PFSK-1 (cell line): ENCODE measurements around the gene STAG3.

Source experiments
- FOXP2 ChIP-seq: optimal IDR thresholded peaks from 2 replicates; pipeline ENCODE3; 2011; ENCODE audit warnings: borderline replicate concordance, control low read depth, inconsistent platforms; ENCODE audit not compliant: insufficient read depth; ENCODE audit errors: extremely low read length, extremely low read depth
- POLR2AphosphoS5 ChIP-seq: IDR thresholded peaks from 2 replicates; pipeline ENCODE4 v1.6.1; 2012; ENCODE audit warnings: low read depth, mild to moderate bottlenecking, control low read depth, low read length, moderate library complexity
- SIN3A ChIP-seq: IDR thresholded peaks from 2 replicates; pipeline ENCODE4 v1.6.1; 2012; ENCODE audit warnings: mild to moderate bottlenecking, low read length, moderate library complexity, borderline replicate concordance; ENCODE audit not compliant: insufficient read depth
- TAF1 ChIP-seq: IDR thresholded peaks from 2 replicates; pipeline ENCODE4 v1.6.1; 2012; ENCODE audit warnings: low read length, control low read depth, borderline replicate concordance; ENCODE audit not compliant: insufficient read depth
- TF ChIP-seq, protein P1 (sequence below), 2 experiments: IDR thresholded peaks; 2 replicates each; pipeline versions ENCODE4 v1.6.1 to v1.8.0; 2011 to 2012; ENCODE audit warnings: low read depth in 2 of 2, low read length in 2 of 2, control low read depth in 1 of 2, inconsistent platforms in 1 of 2, mild to moderate bottlenecking in 1 of 2, moderate library complexity in 1 of 2; ENCODE audit not compliant: insufficient read depth in 1 of 2

The STAG3 gene

DNA sequence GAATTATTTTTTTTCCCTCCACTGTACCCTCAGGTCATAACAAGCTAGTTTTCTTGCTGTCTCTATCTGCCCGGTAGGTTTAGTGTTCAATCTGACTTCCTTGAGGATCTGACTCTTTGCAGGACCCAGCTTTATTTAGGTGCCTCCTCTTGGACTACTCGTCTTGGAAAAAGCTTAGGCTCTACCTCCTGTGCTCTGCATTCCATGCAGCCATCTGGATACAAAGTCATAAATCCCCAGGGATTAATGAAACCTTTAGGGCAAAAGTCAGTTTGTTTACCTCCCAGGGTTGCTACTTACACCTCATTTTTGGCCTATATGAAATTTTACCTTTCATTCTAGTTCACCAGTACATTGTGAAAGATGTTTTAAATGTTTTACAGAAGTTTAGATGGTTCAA, 8.0 kb downstream of the STAG3 start:
- TF ChIP-seq SIN3A (no peak), TAF1 (no peak), FOXP2 (no peak)
- TF ChIP-seq, protein P1, sequence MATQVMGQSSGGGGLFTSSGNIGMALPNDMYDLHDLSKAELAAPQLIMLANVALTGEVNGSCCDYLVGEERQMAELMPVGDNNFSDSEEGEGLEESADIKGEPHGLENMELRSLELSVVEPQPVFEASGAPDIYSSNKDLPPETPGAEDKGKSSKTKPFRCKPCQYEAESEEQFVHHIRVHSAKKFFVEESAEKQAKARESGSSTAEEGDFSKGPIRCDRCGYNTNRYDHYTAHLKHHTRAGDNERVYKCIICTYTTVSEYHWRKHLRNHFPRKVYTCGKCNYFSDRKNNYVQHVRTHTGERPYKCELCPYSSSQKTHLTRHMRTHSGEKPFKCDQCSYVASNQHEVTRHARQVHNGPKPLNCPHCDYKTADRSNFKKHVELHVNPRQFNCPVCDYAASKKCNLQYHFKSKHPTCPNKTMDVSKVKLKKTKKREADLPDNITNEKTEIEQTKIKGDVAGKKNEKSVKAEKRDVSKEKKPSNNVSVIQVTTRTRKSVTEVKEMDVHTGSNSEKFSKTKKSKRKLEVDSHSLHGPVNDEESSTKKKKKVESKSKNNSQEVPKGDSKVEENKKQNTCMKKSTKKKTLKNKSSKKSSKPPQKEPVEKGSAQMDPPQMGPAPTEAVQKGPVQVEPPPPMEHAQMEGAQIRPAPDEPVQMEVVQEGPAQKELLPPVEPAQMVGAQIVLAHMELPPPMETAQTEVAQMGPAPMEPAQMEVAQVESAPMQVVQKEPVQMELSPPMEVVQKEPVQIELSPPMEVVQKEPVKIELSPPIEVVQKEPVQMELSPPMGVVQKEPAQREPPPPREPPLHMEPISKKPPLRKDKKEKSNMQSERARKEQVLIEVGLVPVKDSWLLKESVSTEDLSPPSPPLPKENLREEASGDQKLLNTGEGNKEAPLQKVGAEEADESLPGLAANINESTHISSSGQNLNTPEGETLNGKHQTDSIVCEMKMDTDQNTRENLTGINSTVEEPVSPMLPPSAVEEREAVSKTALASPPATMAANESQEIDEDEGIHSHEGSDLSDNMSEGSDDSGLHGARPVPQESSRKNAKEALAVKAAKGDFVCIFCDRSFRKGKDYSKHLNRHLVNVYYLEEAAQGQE (IDR thresholded peaks at IDR 0.05; ENCODE audit: insufficient read depth in 1 of 2, low read depth in 2 of 2, low read length in 2 of 2), result no peak

DNA sequence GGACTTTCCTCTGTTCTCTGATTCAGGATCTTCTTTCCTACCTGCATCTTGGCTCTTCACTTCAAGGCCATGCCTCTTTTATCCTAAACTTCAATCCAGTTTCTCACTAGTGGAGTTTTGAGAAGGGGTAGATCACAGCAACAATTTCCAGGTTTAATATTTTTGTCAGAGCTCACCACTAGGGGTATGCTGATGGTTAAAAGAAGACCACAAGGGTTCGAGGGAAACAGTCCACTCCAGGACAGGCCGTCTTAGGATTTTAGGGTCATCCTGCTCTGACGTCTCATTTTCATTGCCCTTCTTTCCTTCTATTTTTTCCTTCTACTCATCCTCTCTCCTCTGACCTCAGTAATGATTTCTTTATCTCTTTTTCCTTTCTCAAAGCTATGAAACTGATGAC, 11.3 kb downstream of the STAG3 start:
- TF ChIP-seq SIN3A (no peak), POLR2AphosphoS5 (no peak), FOXP2 (no peak), TAF1 (no peak)
- TF ChIP-seq, protein P1 (IDR thresholded peaks at IDR 0.05; ENCODE audit: insufficient read depth in 1 of 2, low read depth in 2 of 2, low read length in 2 of 2), result no peak

DNA sequence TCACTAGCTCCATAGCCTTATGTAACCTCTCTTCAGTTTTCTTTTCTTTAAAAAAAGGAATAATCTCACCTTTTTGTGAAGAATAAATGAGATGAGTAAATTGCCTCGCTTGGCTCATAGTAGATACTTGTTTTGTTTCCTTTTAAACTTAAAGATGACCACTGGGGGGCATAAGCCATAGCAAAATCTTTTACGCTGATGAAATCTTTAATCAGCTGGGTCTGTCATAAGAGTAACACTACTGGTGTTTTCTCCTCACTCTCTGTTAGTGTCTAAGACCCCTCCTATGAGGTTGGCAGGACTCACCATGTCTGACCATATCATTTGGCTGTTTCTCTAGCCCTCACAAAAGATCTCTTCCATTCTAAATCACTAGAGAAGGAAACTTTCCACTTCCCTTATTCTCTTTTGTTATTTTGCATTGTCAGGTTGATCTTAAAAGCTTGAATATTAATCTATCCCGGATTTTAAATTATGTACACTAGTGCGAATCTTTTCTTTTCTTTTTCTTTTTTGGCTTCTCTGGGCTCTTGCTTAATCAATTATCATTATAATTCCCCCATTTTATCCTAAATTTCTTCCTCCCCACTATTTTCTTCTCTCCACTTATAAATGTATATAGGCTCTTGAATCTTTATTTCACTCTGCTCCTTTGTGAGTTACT, 12.5 kb downstream of the STAG3 start:
- TF ChIP-seq SIN3A (no peak), FOXP2 (no peak), TAF1 (no peak), POLR2AphosphoS5 (no peak)
- TF ChIP-seq, protein P1 (IDR thresholded peaks at IDR 0.05; ENCODE audit: insufficient read depth in 1 of 2, low read depth in 2 of 2, low read length in 2 of 2), result no peak

- no peak for TF ChIP-seq FOXP2
- TF ChIP-seq SIN3A, result no peak
- no peak for TF ChIP-seq TAF1
- TF ChIP-seq, protein P1 (IDR thresholded peaks at IDR 0.05; ENCODE audit: insufficient read depth in 1 of 2, low read depth in 2 of 2, low read length in 2 of 2), result no peak
- TF ChIP-seq POLR2AphosphoS5, result no peak
Measured at GRCh38 chr7:100191775-100192174, 14.1 kb downstream of the STAG3 start.

DNA sequence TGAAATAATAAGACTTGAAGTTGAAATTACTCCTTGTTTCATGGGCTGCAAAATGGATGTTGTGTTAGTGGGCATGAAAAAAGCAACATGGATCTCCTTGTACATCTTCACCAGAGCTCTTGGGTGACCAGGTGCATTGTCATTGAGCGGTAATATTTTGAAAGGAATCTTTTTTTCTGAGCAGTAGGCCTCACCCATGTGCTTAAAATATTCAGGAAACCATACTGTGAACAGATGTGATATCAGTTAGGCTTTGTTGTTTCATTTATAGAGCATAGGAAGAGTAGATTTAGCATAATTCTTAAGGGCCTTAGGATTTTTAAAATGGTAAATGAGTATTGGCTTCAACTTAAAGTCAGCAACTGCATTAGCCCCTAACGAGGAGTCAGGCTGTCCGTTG, 15.3 kb downstream of the STAG3 start:
- TF ChIP-seq POLR2AphosphoS5 (no peak), TAF1 (no peak), SIN3A (no peak), FOXP2 (no peak)
- TF ChIP-seq, protein P1 (IDR thresholded peaks at IDR 0.05; ENCODE audit: insufficient read depth in 1 of 2, low read depth in 2 of 2, low read length in 2 of 2), result no peak
